HG03457 (cell line): ENCODE data around the gene TNFRSF25.

ENCODE experiments used
- ATAC-seq: cut with Tn5 transposase; IDR thresholded peaks from one replicate; pipeline ENCODE4 v1.9.1; 2021; ENCODE audit warnings: moderate number of reproducible peaks; ENCODE audit not compliant: unreplicated experiment

TNFRSF25 gene

GRCh38 chr1:6466023-6466422 is at the start of gene TNFRSF25:
Gene TNFRSF25, minus strand, starts transcription at chr1:6466173. Its CDS starts 66 bp downstream, at chr1:6466107.
- no peak for ATAC-seq

- no peak for ATAC-seq
Observed at GRCh38 chr1:6515771-6516170, 49.8 kb upstream of the TNFRSF25 start.

GRCh38 chr1:6513320-6513801 is 47.4 kb upstream of the TNFRSF25 start:
- no peak for ATAC-seq

GRCh38 chr1:6512908-6513280 is 46.9 kb upstream of the TNFRSF25 start:
- no peak for ATAC-seq

GRCh38 chr1:6512245-6512907 is 46.4 kb upstream of the TNFRSF25 start:
- no peak for ATAC-seq

- no peak for ATAC-seq
Observed at GRCh38 chr1:6511561-6512244, 45.7 kb upstream of the TNFRSF25 start.

GRCh38 chr1:6511056-6511455 is 45.1 kb upstream of the TNFRSF25 start:
- ATAC-seq, result no peak

- no peak for ATAC-seq
Observed at GRCh38 chr1:6510493-6510892, 44.5 kb upstream of the TNFRSF25 start.

- no peak for ATAC-seq
Observed at GRCh38 chr1:6509919-6510291, 43.9 kb upstream of the TNFRSF25 start.

GRCh38 chr1:6509220-6509918 is 43.4 kb upstream of the TNFRSF25 start:
- ATAC-seq, result no peak

GRCh38 chr1:6508816-6509189 is 42.8 kb upstream of the TNFRSF25 start:
- ATAC-seq, result no peak

- ATAC-seq, result no peak
Observed at GRCh38 chr1:6508154-6508815, 42.3 kb upstream of the TNFRSF25 start.

- no peak for ATAC-seq
Observed at GRCh38 chr1:6507461-6507911, 41.5 kb upstream of the TNFRSF25 start.

- ATAC-seq, result no peak
Observed at GRCh38 chr1:6507037-6507428, 41.1 kb upstream of the TNFRSF25 start.

GRCh38 chr1:6506210-6507036 is 40.5 kb upstream of the TNFRSF25 start:
- no peak for ATAC-seq

GRCh38 chr1:6505367-6506209 is 39.6 kb upstream of the TNFRSF25 start:
- no peak for ATAC-seq

GRCh38 chr1:6504887-6505286 is 38.9 kb upstream of the TNFRSF25 start:
- no peak for ATAC-seq

GRCh38 chr1:6503884-6504602 is 38.1 kb upstream of the TNFRSF25 start:
- no peak for ATAC-seq
